Measurements from ENCODE around the gene HABP2. TPM values are rescaled to one million over a fixed set of nuclear protein-coding genes. Genes with fewer than 3 reads are reported as not detected.

The HABP2 gene
- total RNA-seq, 1 donor from 2014 or later, result not detected

- TF ChIP-seq CTCF (IDR thresholded peaks at IDR 0.05), result no peak
- Mint-ChIP-seq H3K36me3 (ENCODE audit: low read depth) (no peaks in the 10 kb centered on the region), H3K4me3 (ENCODE audit: unreplicated experiment) (no peak overlapping the region), H3K4me1 (ENCODE audit: low read depth) (peaks cover 25% of the 10 kb centered on the region), H3K27me3 (ENCODE audit: low read depth) (peaks cover 5% of the 10 kb centered on the region), H3K9me3 (ENCODE audit: low read depth) (no peaks in the 10 kb centered on the region), H3K27ac (ENCODE audit: unreplicated experiment) (no peak overlapping the region)
- DNase-seq (ENCODE audit: low spot score), result no peak
Measured at GRCh38 chr10:113524539-113525490, 28.0 kb upstream of the HABP2 start.

- Mint-ChIP-seq H3K36me3 (ENCODE audit: low read depth) (no peaks in the 10 kb centered on the region), H3K4me1 (ENCODE audit: low read depth) (peaks cover 22% of the 10 kb centered on the region), H3K9me3 (ENCODE audit: low read depth) (no peaks in the 10 kb centered on the region), H3K4me3 (ENCODE audit: unreplicated experiment) (no peak overlapping the region), H3K27me3 (ENCODE audit: low read depth) (peaks cover 5% of the 10 kb centered on the region), H3K27ac (ENCODE audit: unreplicated experiment) (no peak overlapping the region)
- no peak for DNase-seq (ENCODE audit: low spot score)
- no peak for TF ChIP-seq CTCF (IDR thresholded peaks at IDR 0.05)
Measured at GRCh38 chr10:113525713-113526112, 27.1 kb upstream of the HABP2 start.

GRCh38 chr10:113527211-113527906 lies 25.5 kb upstream of the HABP2 start:
- H3K27ac Mint-ChIP-seq (ENCODE audit: unreplicated experiment), result no peak overlapping the region
- H3K4me3 Mint-ChIP-seq (ENCODE audit: unreplicated experiment), result no peak overlapping the region
- no peaks in the 10 kb centered on the region for H3K9me3 Mint-ChIP-seq (ENCODE audit: low read depth)
- H3K36me3 Mint-ChIP-seq (ENCODE audit: low read depth), result no peaks in the 10 kb centered on the region
- peaks cover 5% of the 10 kb centered on the region for H3K27me3 Mint-ChIP-seq (ENCODE audit: low read depth)
- no peak for TF ChIP-seq CTCF (IDR thresholded peaks at IDR 0.05)
- peaks cover 17% of the 10 kb centered on the region for H3K4me1 Mint-ChIP-seq (ENCODE audit: low read depth)
- no peak for DNase-seq (ENCODE audit: low spot score)

GRCh38 chr10:113528876-113529275 lies 24.0 kb upstream of the HABP2 start:
- peaks cover 6% of the 10 kb centered on the region for H3K4me1 Mint-ChIP-seq (ENCODE audit: low read depth)
- no peak overlapping the region for H3K27ac Mint-ChIP-seq (ENCODE audit: unreplicated experiment)
- DNase-seq (ENCODE audit: low spot score), result no peak
- H3K9me3 Mint-ChIP-seq (ENCODE audit: low read depth), result no peaks in the 10 kb centered on the region
- peaks cover 3% of the 10 kb centered on the region for H3K36me3 Mint-ChIP-seq (ENCODE audit: low read depth)
- no peak for TF ChIP-seq CTCF (IDR thresholded peaks at IDR 0.05)
- H3K4me3 Mint-ChIP-seq (ENCODE audit: unreplicated experiment), result no peak overlapping the region
- H3K27me3 Mint-ChIP-seq (ENCODE audit: low read depth), result peaks cover 12% of the 10 kb centered on the region

- Mint-ChIP-seq H3K9me3 (ENCODE audit: low read depth) (no peaks in the 10 kb centered on the region), H3K27me3 (ENCODE audit: low read depth) (peaks cover 14% of the 10 kb centered on the region), H3K27ac (ENCODE audit: unreplicated experiment) (no peak overlapping the region), H3K36me3 (ENCODE audit: low read depth) (peaks cover 3% of the 10 kb centered on the region), H3K4me1 (ENCODE audit: low read depth) (peaks cover 6% of the 10 kb centered on the region), H3K4me3 (ENCODE audit: unreplicated experiment) (no peak overlapping the region)
- DNase-seq (ENCODE audit: low spot score), result no peak
- TF ChIP-seq CTCF (IDR thresholded peaks at IDR 0.05), result no peak
Measured at GRCh38 chr10:113529575-113529974, 23.3 kb upstream of the HABP2 start.
